ENCODE measurements around the gene ABCC3.

DNA sequence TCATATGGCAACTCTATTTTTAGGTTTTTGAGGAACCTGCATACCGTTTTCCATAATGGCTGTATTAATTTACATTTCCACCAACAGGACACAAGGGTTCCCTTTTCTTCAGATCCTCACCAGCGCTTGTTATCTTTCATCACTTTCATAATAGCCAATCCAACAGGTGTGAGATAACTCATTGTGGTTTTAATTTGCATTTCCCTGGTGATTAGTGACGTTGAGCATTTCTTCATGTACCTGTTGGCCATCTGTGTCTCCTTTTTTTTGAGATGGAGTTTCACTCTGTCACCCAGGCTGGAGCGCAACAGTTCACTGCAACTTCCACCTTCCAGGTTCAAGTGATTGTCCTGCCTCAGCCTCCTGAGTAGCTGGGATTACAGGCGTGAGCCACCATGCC, 36.2 kb upstream of the ABCC3 start:
- TF ChIP-seq, protein P1, sequence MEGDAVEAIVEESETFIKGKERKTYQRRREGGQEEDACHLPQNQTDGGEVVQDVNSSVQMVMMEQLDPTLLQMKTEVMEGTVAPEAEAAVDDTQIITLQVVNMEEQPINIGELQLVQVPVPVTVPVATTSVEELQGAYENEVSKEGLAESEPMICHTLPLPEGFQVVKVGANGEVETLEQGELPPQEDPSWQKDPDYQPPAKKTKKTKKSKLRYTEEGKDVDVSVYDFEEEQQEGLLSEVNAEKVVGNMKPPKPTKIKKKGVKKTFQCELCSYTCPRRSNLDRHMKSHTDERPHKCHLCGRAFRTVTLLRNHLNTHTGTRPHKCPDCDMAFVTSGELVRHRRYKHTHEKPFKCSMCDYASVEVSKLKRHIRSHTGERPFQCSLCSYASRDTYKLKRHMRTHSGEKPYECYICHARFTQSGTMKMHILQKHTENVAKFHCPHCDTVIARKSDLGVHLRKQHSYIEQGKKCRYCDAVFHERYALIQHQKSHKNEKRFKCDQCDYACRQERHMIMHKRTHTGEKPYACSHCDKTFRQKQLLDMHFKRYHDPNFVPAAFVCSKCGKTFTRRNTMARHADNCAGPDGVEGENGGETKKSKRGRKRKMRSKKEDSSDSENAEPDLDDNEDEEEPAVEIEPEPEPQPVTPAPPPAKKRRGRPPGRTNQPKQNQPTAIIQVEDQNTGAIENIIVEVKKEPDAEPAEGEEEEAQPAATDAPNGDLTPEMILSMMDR (IDR thresholded peaks at IDR 0.05), result no peak
- no peak for TF ChIP-seq POLR2A (IDR thresholded peaks at IDR 0.05)

Data from Peyer's patch (tissue), 4 donors.